ENCODE measurements around the gene ITGA3.

- TF ChIP-seq, protein P1, sequence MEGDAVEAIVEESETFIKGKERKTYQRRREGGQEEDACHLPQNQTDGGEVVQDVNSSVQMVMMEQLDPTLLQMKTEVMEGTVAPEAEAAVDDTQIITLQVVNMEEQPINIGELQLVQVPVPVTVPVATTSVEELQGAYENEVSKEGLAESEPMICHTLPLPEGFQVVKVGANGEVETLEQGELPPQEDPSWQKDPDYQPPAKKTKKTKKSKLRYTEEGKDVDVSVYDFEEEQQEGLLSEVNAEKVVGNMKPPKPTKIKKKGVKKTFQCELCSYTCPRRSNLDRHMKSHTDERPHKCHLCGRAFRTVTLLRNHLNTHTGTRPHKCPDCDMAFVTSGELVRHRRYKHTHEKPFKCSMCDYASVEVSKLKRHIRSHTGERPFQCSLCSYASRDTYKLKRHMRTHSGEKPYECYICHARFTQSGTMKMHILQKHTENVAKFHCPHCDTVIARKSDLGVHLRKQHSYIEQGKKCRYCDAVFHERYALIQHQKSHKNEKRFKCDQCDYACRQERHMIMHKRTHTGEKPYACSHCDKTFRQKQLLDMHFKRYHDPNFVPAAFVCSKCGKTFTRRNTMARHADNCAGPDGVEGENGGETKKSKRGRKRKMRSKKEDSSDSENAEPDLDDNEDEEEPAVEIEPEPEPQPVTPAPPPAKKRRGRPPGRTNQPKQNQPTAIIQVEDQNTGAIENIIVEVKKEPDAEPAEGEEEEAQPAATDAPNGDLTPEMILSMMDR (conservative IDR thresholded peaks at IDR 0.05; ENCODE audit: low read length): no peak
- TF ChIP-seq EZH2phosphoT487 (IDR thresholded peaks at IDR 0.05; ENCODE audit: borderline replicate concordance): no peak
These were observed 40.8 kb downstream of the ITGA3 start for GRCh38 chr17:50096758-50097157.
